ENCODE measurements around the gene ERG. TPM values are rescaled to one million over a fixed set of nuclear protein-coding genes. Genes with fewer than 3 reads are reported as not detected.

The ERG gene
- total RNA-seq, 4 donors from 2014 or later: 10.7 to 63.7 (median 41.0) TPM

GRCh38 chr21:38455403-38455802 lies 42.9 kb downstream of the ERG start:
- no peak for ATAC-seq (ENCODE audit: low FRiP score)
- DNase-seq (ENCODE audit: low spot score): no peak
- TF ChIP-seq, protein P1, sequence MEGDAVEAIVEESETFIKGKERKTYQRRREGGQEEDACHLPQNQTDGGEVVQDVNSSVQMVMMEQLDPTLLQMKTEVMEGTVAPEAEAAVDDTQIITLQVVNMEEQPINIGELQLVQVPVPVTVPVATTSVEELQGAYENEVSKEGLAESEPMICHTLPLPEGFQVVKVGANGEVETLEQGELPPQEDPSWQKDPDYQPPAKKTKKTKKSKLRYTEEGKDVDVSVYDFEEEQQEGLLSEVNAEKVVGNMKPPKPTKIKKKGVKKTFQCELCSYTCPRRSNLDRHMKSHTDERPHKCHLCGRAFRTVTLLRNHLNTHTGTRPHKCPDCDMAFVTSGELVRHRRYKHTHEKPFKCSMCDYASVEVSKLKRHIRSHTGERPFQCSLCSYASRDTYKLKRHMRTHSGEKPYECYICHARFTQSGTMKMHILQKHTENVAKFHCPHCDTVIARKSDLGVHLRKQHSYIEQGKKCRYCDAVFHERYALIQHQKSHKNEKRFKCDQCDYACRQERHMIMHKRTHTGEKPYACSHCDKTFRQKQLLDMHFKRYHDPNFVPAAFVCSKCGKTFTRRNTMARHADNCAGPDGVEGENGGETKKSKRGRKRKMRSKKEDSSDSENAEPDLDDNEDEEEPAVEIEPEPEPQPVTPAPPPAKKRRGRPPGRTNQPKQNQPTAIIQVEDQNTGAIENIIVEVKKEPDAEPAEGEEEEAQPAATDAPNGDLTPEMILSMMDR (IDR thresholded peaks at IDR 0.05): no peak

GRCh38 chr21:38454702-38455101 lies 43.6 kb downstream of the ERG start:
- ATAC-seq (ENCODE audit: low FRiP score) (no peak), DNase-seq (ENCODE audit: low spot score) (no peak)
- TF ChIP-seq, protein P1 (IDR thresholded peaks at IDR 0.05): no peak

GRCh38 chr21:38454161-38454560 lies 44.1 kb downstream of the ERG start:
- no peak for DNase-seq (ENCODE audit: low spot score)
- TF ChIP-seq, protein P1 (IDR thresholded peaks at IDR 0.05): no peak
- ATAC-seq (ENCODE audit: low FRiP score): no peak

GRCh38 chr21:38448671-38449385 lies 49.4 kb downstream of the ERG start:
- DNase-seq (ENCODE audit: low spot score): no peak
- peak; percentile 62 for ATAC-seq (ENCODE audit: low FRiP score)
- TF ChIP-seq, protein P1 (IDR thresholded peaks at IDR 0.05): no peak

DNA sequence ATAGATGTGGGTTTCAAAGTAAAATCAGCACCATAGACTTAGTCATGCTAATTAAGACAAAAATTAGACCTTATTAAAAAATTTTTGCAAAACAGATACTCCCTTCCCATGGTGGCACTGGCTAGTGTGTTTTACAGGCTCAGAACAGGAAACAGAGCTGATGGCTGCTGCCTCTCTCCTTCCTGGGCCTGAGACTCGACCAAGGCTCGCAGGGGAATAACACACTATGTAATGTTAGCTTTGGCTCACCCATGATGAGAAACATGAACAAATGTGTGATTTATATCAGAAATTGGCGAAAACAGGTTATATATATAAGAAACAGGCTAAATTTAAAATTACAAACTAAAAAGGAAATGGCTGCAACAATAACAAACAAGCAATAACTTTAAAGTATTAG lies 50.7 kb downstream of the ERG start:
- ATAC-seq (ENCODE audit: low FRiP score) (no peak), DNase-seq (ENCODE audit: low spot score) (no peak)
- TF ChIP-seq, protein P1 (IDR thresholded peaks at IDR 0.05): no peak

DNA sequence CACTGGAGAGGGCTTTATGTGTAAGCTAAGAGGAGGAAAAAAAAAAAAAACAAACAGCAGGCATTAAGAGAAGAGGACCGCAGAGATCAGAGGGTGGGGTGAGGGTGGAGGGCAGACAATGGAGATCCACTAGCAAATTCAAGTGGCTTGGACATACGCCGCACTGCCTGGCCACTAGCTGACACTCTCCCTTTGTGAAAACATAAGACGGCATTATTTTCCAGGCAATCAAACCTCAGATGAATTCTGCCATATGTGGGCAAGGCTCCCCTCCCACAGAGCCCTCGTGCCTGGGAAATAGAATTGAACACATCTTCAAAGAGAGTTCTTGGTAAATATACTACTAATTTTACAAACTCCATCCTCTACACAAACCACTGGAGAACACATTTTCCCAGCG lies 53.6 kb downstream of the ERG start:
- ATAC-seq (ENCODE audit: low FRiP score): no peak
- no peak for DNase-seq (ENCODE audit: low spot score)
- TF ChIP-seq, protein P1 (IDR thresholded peaks at IDR 0.05): no peak

- TF ChIP-seq, protein P1 (IDR thresholded peaks at IDR 0.05): no peak
- no peak for DNase-seq (ENCODE audit: low spot score)
- no peak for ATAC-seq (ENCODE audit: low FRiP score)
These were observed 55.2 kb downstream of the ERG start for GRCh38 chr21:38443110-38443509.
